Activated B cell treated with CpG ODN at 0.5 μM for 24 hours (primary cell): Measurements from ENCODE around the gene SOS1. TPM values are rescaled to one million over a fixed set of nuclear protein-coding genes. Genes with fewer than 3 reads are reported as not detected.
A peak's percentile ranks its signal among the peaks of the same experiment; 100 is the strongest.

ENCODE experiments used
- ATAC-seq: fragments of 200-7000 bp; cut with Tn5 transposase; one replicate; pipeline ENCODE4 v1.10.0; 2021; ENCODE audit warnings: low read depth, mild to moderate bottlenecking, moderate library complexity
- CTCF ChIA-PET: fragments of 350-600 bp; sonication (Branson Sonifier 250); formaldehyde crosslinking; loops from one replicate; lab custom pipeline; 2021; ENCODE audit warnings: antibody characterized with exemption; lab: Charles Lee
- POLR2A ChIA-PET: fragments of 350-600 bp; sonication (Branson Sonifier 250); formaldehyde crosslinking; loops from one replicate; lab custom pipeline; 2021; ENCODE audit warnings: antibody characterized with exemption; lab: Charles Lee
- DNase-seq: peaks from one replicate; pipeline ENCODE4 v3.0.0; 2022
- H3K27ac Mint-ChIP-seq: one replicate; pipeline ENCODE4 v1.8.0; 2020; ENCODE audit warnings: mixed read lengths
- H3K27me3 Mint-ChIP-seq: one replicate; pipeline ENCODE4 v1.8.0; 2021; ENCODE audit warnings: mixed read lengths
- H3K36me3 Mint-ChIP-seq: one replicate; pipeline ENCODE4 v1.8.0; 2021; ENCODE audit warnings: low read depth, mixed read lengths
- H3K4me1 Mint-ChIP-seq: one replicate; pipeline ENCODE4 v1.8.0; 2021; ENCODE audit warnings: mixed read lengths
- H3K4me3 Mint-ChIP-seq: one replicate; pipeline ENCODE4 v1.8.0; 2020; ENCODE audit warnings: mild to moderate bottlenecking, mixed read lengths
- H3K9me3 Mint-ChIP-seq: one replicate; pipeline ENCODE4 v1.8.0; 2020; ENCODE audit warnings: mixed read lengths
- CTCF ChIP-seq: fragments of 200-600 bp; IDR thresholded peaks from one replicate; pipeline ENCODE4 v1.8.0; 2022; ENCODE audit warnings: antibody characterized with exemption, mild to moderate bottlenecking
- intact Hi-C: fragments of 100-400 bp; cut with micrococcal nuclease; formaldehyde crosslinking; loops from one replicate; pipeline ENCODE4 v1.15.1; 2024
- total RNA-seq: library from RNA; stranded (reverse); gene quantifications from 2 replicates; pipeline ENCODE4 v1.2.3, GENCODE V29; 2022

The SOS1 gene
- total RNA-seq, 1 donor from 2014 or later: 51.9 TPM

- H3K4me1 Mint-ChIP-seq: no peaks in the 10 kb centered on the region
Observed at GRCh38 chr2:38959466-38959865, 161.4 kb downstream of the SOS1 start.

GRCh38 chr2:38957972-38958371 is 162.9 kb downstream of the SOS1 start:
- POLR2A ChIA-PET: no interaction called here
- intact Hi-C loops: no loop called here
- no peak for TF ChIP-seq CTCF
- Mint-ChIP-seq H3K27ac (no peak overlapping the region), H3K27me3 (peaks cover 26% of the 10 kb centered on the region), H3K4me3 (no peak overlapping the region), H3K4me1 (no peaks in the 10 kb centered on the region), H3K9me3 (no peaks in the 10 kb centered on the region), H3K36me3 (no peaks in the 10 kb centered on the region)
- CTCF ChIA-PET: interaction anchor here (1.1 kb wide), 1 partner anchor 11 kb away, joined by 3 read pairs; no protein-coding TSS in a partner anchor
- no peak for DNase-seq
- no peak for ATAC-seq

More at GRCh38 chr2:38959466-38959865, 161.4 kb downstream of the SOS1 start:
- no peak for ATAC-seq
- no peaks in the 10 kb centered on the region for H3K9me3 Mint-ChIP-seq
- no peak for DNase-seq
- no peak overlapping the region for H3K27ac Mint-ChIP-seq
- H3K36me3 Mint-ChIP-seq: no peaks in the 10 kb centered on the region
- POLR2A ChIA-PET: interaction anchor here (2.7 kb wide), 1 partner anchor 208 kb away, joined by 12 read pairs; the partner anchor contains the start of gene SRSF7
- CTCF ChIA-PET: no interaction called here
- no peak for TF ChIP-seq CTCF
- peak overlapping the region; percentile 16 for H3K4me3 Mint-ChIP-seq
- intact Hi-C loops: no loop called here
- H3K27me3 Mint-ChIP-seq: peaks cover 25% of the 10 kb centered on the region

- no peak for ATAC-seq
- Mint-ChIP-seq H3K36me3 (no peaks in the 10 kb centered on the region), H3K9me3 (no peaks in the 10 kb centered on the region), H3K4me1 (no peaks in the 10 kb centered on the region), H3K27ac (no peak overlapping the region), H3K27me3 (peaks cover 7% of the 10 kb centered on the region), H3K4me3 (no peak overlapping the region)
- CTCF ChIA-PET: interaction anchor here (2.5 kb wide), 1 partner anchor 277 kb away, joined by 18 read pairs; no protein-coding TSS in a partner anchor
- DNase-seq: no peak
- POLR2A ChIA-PET: no interaction called here
- TF ChIP-seq CTCF: no peak
- intact Hi-C loops: no loop called here
Observed at GRCh38 chr2:38951766-38952165, 169.1 kb downstream of the SOS1 start.

- POLR2A ChIA-PET: no interaction called here
Observed at GRCh38 chr2:38948995-38949394, 171.9 kb downstream of the SOS1 start.

More at GRCh38 chr2:38948995-38949394, 171.9 kb downstream of the SOS1 start:
- no peak overlapping the region for H3K4me3 Mint-ChIP-seq
- ATAC-seq: no peak
- H3K36me3 Mint-ChIP-seq: no peaks in the 10 kb centered on the region
- no peaks in the 10 kb centered on the region for H3K9me3 Mint-ChIP-seq
- CTCF ChIA-PET: interaction anchor here (1.5 to 4.8 kb wide), 2 partner anchors 179 to 280 kb away, joined by 3 to 130 read pairs; no protein-coding TSS in a partner anchor
- H3K27me3 Mint-ChIP-seq: peaks cover 2% of the 10 kb centered on the region
- no peak for DNase-seq
- intact Hi-C loops: no loop called here
- no peak for TF ChIP-seq CTCF
- H3K4me1 Mint-ChIP-seq: no peaks in the 10 kb centered on the region
- H3K27ac Mint-ChIP-seq: no peak overlapping the region
